HCT116 (cell line): ENCODE results near the gene PIP4K2A.

Experiments
- CBX3 ChIP-seq: IDR thresholded peaks from 2 replicates; pipeline ENCODE4 v1.6.1; 2012; ENCODE audit warnings: low read depth
- CTCF ChIP-seq, 3 experiments: fragments of 200-600 bp in 1 of 3; sonication (generic) in 1 of 3; IDR thresholded peaks in 2 of 3; conservative IDR thresholded peaks in 1 of 3; 2 replicates each; pipeline ENCODE4 v1.5.1; 2012 to 2017; ENCODE audit warnings: low read depth in 2 of 3, low read length in 2 of 3, antibody characterized with exemption in 1 of 3, borderline replicate concordance in 1 of 3, control low read depth in 1 of 3, mild to moderate bottlenecking in 1 of 3, mixed read lengths in 1 of 3, mixed run types in 1 of 3, moderate library complexity in 1 of 3; ENCODE audit not compliant: insufficient read depth in 1 of 3
- EGR1 ChIP-seq: IDR thresholded peaks from 2 replicates; pipeline ENCODE4 v1.6.1; 2012; ENCODE audit warnings: low read depth
- JUND ChIP-seq: IDR thresholded peaks from 2 replicates; pipeline ENCODE4 v1.6.1; 2012
- POLR2A ChIP-seq: IDR thresholded peaks from 2 replicates; pipeline ENCODE4 v1.7.0; 2011; ENCODE audit warnings: borderline replicate concordance; ENCODE audit not compliant: insufficient read depth, insufficient read length; ENCODE audit errors: extremely low read depth
- POLR2AphosphoS5 ChIP-seq: IDR thresholded peaks from 2 replicates; pipeline ENCODE4 v1.6.1; 2011; ENCODE audit warnings: mild to moderate bottlenecking, low read depth, low read length, moderate library complexity
- SRF ChIP-seq: IDR thresholded peaks from 2 replicates; pipeline ENCODE4 v1.6.1; 2012; ENCODE audit warnings: low read depth
- YY1 ChIP-seq: IDR thresholded peaks from 2 replicates; pipeline ENCODE4 v1.6.1; 2011; ENCODE audit warnings: low read length, low read depth, moderate library complexity, mild to moderate bottlenecking; ENCODE audit not compliant: insufficient replicate concordance; ENCODE audit errors: extremely low read depth

GRCh38 chr10:22659866-22660265 is 54.5 kb downstream of the PIP4K2A start:
- TF ChIP-seq YY1, result no peak
- no peak for TF ChIP-seq CBX3
- TF ChIP-seq CTCF (IDR thresholded peaks at IDR 0.05 in 2 of 3, conservative IDR thresholded peaks at IDR 0.05 in 1 of 3; ENCODE audit: borderline replicate concordance in 1 of 3, insufficient read depth in 1 of 3, low read depth in 2 of 3, low read length in 2 of 3), result no peak
- TF ChIP-seq POLR2A, result no peak
- no peak for TF ChIP-seq SRF
- no peak for TF ChIP-seq EGR1
- TF ChIP-seq POLR2AphosphoS5, result no peak
- TF ChIP-seq JUND, result no peak
